Measurements from ENCODE around the gene LNX1. TPM values are rescaled to one million over a fixed set of nuclear protein-coding genes. Genes with fewer than 3 reads are reported as not detected.

The LNX1 gene
- total RNA-seq, 1 donor from 2014 or later: 11.8 TPM

DNA sequence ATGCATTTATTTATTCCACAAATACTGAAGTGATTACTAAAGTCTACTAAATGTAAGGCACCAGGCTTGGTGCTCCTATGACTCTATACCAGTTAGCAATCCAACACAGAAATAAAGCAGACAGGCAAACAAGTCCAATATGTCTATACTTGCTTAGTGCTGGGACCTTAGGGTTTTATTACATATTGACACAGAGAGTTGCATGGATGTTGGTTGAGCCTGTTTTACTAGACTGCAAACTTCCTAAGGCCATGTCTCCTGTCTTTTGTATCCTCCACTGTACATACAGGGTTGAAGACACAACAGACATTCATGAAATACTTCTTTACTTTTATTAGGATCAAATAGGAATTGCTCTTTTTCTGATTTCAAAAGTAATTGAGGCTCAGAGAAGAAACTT lies 69.0 kb downstream of the LNX1 start:
- intact Hi-C loops (cut with DNase I): no loop called here
- DNase-seq (ENCODE audit: extremely low spot score in 2 of 2): no peak
- Histone ChIP-seq H3K36me3 (no peaks in the 10 kb centered on the region), H3K27ac (no peak overlapping the region), H3K4me1 (no peaks in the 10 kb centered on the region), H3K27me3 (no peaks in the 10 kb centered on the region), H3K9me3 (no peaks in the 10 kb centered on the region), H3K4me3 (no peak overlapping the region)
- TF ChIP-seq, protein P1, sequence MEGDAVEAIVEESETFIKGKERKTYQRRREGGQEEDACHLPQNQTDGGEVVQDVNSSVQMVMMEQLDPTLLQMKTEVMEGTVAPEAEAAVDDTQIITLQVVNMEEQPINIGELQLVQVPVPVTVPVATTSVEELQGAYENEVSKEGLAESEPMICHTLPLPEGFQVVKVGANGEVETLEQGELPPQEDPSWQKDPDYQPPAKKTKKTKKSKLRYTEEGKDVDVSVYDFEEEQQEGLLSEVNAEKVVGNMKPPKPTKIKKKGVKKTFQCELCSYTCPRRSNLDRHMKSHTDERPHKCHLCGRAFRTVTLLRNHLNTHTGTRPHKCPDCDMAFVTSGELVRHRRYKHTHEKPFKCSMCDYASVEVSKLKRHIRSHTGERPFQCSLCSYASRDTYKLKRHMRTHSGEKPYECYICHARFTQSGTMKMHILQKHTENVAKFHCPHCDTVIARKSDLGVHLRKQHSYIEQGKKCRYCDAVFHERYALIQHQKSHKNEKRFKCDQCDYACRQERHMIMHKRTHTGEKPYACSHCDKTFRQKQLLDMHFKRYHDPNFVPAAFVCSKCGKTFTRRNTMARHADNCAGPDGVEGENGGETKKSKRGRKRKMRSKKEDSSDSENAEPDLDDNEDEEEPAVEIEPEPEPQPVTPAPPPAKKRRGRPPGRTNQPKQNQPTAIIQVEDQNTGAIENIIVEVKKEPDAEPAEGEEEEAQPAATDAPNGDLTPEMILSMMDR (IDR thresholded peaks at IDR 0.05): no peak
- TF ChIP-seq POLR2AphosphoS5 (IDR thresholded peaks at IDR 0.05; ENCODE audit: insufficient read depth in 1 of 2, low read depth in 1 of 2): peak in 1 of 2 donors; percentile 19

DNA sequence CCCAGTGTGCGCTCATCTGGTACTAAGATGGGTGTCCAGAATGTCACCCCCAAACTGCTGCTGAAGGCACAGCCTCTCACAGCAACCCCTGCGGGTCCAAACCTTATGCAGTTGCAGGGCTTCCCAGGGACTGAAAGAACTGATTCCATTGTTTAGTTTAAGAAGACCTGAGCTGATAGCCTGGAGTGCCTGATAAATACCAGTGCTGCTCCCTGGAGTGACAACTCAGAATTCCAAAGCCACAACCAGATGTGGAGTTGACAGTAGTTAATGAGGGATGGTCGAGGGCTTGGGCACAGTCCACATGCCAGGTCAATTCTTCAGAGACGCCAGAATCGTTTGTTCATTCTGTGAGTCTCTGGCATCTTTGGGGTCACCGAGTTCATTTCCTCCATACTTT lies 71.2 kb downstream of the LNX1 start:
- TF ChIP-seq, protein P1 (IDR thresholded peaks at IDR 0.05): no peak
- no peak for TF ChIP-seq POLR2AphosphoS5 (IDR thresholded peaks at IDR 0.05; ENCODE audit: insufficient read depth in 1 of 2, low read depth in 1 of 2)
- no peak for TF ChIP-seq POLR2A (IDR thresholded peaks at IDR 0.05)
- H3K4me3 ChIP-seq: no peak overlapping the region
- H3K27ac ChIP-seq: no peak overlapping the region
- intact Hi-C loops (cut with DNase I): no loop called here
- H3K36me3 ChIP-seq: no peaks in the 10 kb centered on the region
- DNase-seq (ENCODE audit: extremely low spot score in 2 of 2): no peak
- H3K9me3 ChIP-seq: no peaks in the 10 kb centered on the region
- no peaks in the 10 kb centered on the region for H3K4me1 ChIP-seq
- no peaks in the 10 kb centered on the region for H3K27me3 ChIP-seq

DNA sequence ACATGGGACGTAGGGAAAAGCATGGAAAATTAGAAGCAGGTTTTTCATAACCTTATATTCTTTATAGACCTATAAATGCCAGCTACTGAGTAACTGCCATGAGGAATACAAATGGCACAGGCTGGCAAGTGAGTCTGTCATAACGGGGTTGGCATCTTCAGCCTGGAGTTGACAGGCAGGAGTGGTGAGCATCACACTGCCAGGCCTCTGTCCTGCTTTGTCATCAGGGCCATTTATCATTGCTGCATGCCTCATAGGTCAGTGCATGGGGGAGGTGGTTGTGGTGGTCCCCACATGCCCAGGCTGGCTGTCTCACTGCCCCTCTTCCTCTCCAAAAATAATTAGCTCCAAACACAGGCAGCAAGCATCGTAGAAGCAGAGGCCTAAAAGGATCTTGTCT lies 72.5 kb downstream of the LNX1 start:
- no peaks in the 10 kb centered on the region for H3K27me3 ChIP-seq
- no peaks in the 10 kb centered on the region for H3K9me3 ChIP-seq
- TF ChIP-seq, protein P1 (IDR thresholded peaks at IDR 0.05): no peak
- TF ChIP-seq POLR2AphosphoS5 (IDR thresholded peaks at IDR 0.05; ENCODE audit: insufficient read depth in 1 of 2, low read depth in 1 of 2) (no peak), POLR2A (IDR thresholded peaks at IDR 0.05) (no peak)
- no peak for DNase-seq (ENCODE audit: extremely low spot score in 2 of 2)
- no peaks in the 10 kb centered on the region for H3K36me3 ChIP-seq
- H3K4me1 ChIP-seq: no peaks in the 10 kb centered on the region
- intact Hi-C loops (cut with DNase I): no loop called here
- H3K27ac ChIP-seq: no peak overlapping the region
- no peak overlapping the region for H3K4me3 ChIP-seq

DNA sequence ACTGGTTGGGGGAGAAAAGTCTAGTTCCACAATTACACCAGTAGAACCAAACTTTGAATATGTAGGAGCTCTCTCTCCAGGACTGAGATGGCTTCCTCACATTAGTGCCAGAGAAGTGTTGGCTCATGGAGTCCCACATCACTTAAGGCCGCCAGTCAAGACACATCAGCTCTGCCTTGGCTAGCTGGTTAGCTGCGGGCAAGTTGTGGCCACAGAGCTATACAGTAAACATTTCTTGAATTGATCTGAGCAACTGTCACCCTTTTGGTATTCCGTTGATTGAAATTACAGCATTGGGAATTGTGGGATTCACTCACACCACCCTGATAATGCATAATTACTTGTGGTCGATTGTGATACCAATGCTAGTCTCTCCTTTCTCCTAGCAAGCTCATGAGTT lies 76.2 kb downstream of the LNX1 start:
- Histone ChIP-seq H3K27ac (no peak overlapping the region), H3K27me3 (no peaks in the 10 kb centered on the region), H3K4me1 (peaks cover 10% of the 10 kb centered on the region), H3K36me3 (no peaks in the 10 kb centered on the region), H3K4me3 (no peak overlapping the region), H3K9me3 (no peaks in the 10 kb centered on the region)
- no peak for DNase-seq (ENCODE audit: extremely low spot score in 2 of 2)
- intact Hi-C loops (cut with DNase I): no loop called here
- TF ChIP-seq POLR2AphosphoS5 (IDR thresholded peaks at IDR 0.05; ENCODE audit: insufficient read depth in 1 of 2, low read depth in 1 of 2): no peak
- TF ChIP-seq, protein P1 (IDR thresholded peaks at IDR 0.05): no peak

DNA sequence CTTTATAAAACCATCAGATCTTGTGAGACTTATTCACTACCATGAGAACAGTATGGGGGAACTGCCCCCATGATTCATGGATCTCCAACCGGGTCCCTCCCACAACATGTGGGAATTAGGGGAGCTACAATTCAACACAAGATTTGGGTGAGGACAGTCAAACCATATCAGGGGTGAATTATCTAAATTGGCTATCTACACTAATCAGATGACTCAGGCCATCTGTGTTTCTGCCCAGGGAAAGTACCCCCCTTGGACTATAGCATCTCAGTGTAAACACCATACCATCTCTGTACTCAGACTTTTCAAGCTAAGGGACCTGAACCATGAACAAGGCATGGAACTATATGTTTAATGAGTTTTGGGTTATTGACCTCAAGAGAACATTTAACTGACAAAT lies 76.8 kb downstream of the LNX1 start:
- H3K9me3 ChIP-seq: no peaks in the 10 kb centered on the region
- intact Hi-C loops (cut with DNase I): no loop called here
- H3K27me3 ChIP-seq: no peaks in the 10 kb centered on the region
- no peak overlapping the region for H3K4me3 ChIP-seq
- H3K36me3 ChIP-seq: no peaks in the 10 kb centered on the region
- no peak for TF ChIP-seq POLR2A (IDR thresholded peaks at IDR 0.05)
- TF ChIP-seq, protein P1 (IDR thresholded peaks at IDR 0.05): no peak
- no peak for TF ChIP-seq POLR2AphosphoS5 (IDR thresholded peaks at IDR 0.05; ENCODE audit: insufficient read depth in 1 of 2, low read depth in 1 of 2)
- H3K4me1 ChIP-seq: peaks cover 10% of the 10 kb centered on the region
- no peak overlapping the region for H3K27ac ChIP-seq
- DNase-seq (ENCODE audit: extremely low spot score in 2 of 2): no peak

All from vagina (tissue), 2 donors.